Esophagus muscularis mucosa (tissue), 4 donors: ENCODE measurements around the gene ROBO1. TPM values are rescaled to one million over a fixed set of nuclear protein-coding genes. Genes with fewer than 3 reads are reported as not detected.

ENCODE experiments used
- DNase-seq: peaks from one replicate; pipeline ENCODE4 v3.0.0-alpha.2; 2017; ENCODE audit errors: extremely low spot score
- H3K27ac ChIP-seq, 4 donors: fragments of 200-600 bp; sonication (generic); replicated peaks in 1 of 4; 1 replicate in 3 of 4; 2 replicates in 1 of 4; pipeline ENCODE4 v1.5.1; 2016 to 2019; ENCODE audit warnings: mild to moderate bottlenecking in 1 of 4
- H3K27me3 ChIP-seq, 4 donors: fragments of 200-600 bp; sonication (generic); one replicate each; pipeline versions ENCODE4 v1.5.1 to v1.6.0; 2016 to 2019
- H3K36me3 ChIP-seq, 4 donors: fragments of 200-600 bp; sonication (generic); one replicate each; pipeline ENCODE4 v1.5.1; 2016 to 2019
- H3K4me1 ChIP-seq, 4 donors: fragments of 200-600 bp; sonication (generic); one replicate each; pipeline ENCODE4 v1.5.1; 2016 to 2019
- H3K4me3 ChIP-seq, 4 donors: fragments of 200-600 bp; sonication (generic); 1 replicate in 2 of 4; 2 replicates in 2 of 4; pipeline ENCODE4 v1.5.1; 2016 to 2019; ENCODE audit warnings: mild to moderate bottlenecking in 4 of 4, moderate library complexity in 1 of 4
- H3K9me3 ChIP-seq, 4 donors: fragments of 200-600 bp; sonication (generic); 1 replicate in 3 of 4; 2 replicates in 1 of 4; pipeline ENCODE4 v1.5.1; 2016 to 2019
- EP300 ChIP-seq: sonication (generic); formaldehyde crosslinking; IDR thresholded peaks from one replicate; pipeline ENCODE4 v1.6.1; 2017; ENCODE audit warnings: antibody characterized with exemption
- POLR2A ChIP-seq: fragments of 450-650 bp; IDR thresholded peaks from one replicate; pipeline ENCODE4 v1.6.1; 2017; ENCODE audit warnings: antibody characterized with exemption, moderate library complexity, mild to moderate bottlenecking, low read depth
- POLR2AphosphoS5 ChIP-seq, 2 donors: sonication (generic); formaldehyde crosslinking; IDR thresholded peaks; one replicate each; pipeline ENCODE4 v1.6.1; 2017; ENCODE audit warnings: antibody characterized with exemption in 2 of 2
- WGBS: methylation state at CpG from one replicate; pipeline ENCODE4 v1.1.5; 2018; 5-methylcytosine and 5-hydroxymethylcytosine counted together
- intact Hi-C: fragments of 100-400 bp; cut with DNase I; formaldehyde crosslinking; loops from one replicate; pipeline ENCODE4 v1.15.1; 2023
- total RNA-seq, 4 donors: library from RNA; depleted of rRNA; stranded (reverse); fragments of >200 nt; gene quantifications; one replicate each; pipeline versions ENCODE4 v1.1.0 to v1.2.1, GENCODE V29; 2016
- TF ChIP-seq, protein P1 (sequence below), 3 experiments: fragments of 200-600 bp in 2 of 3; fragments of 450-650 bp in 1 of 3; sonication (generic) in 2 of 3; IDR thresholded peaks; one replicate each; pipeline ENCODE4 v1.5.1; 2017 to 2019; ENCODE audit warnings: antibody characterized with exemption in 3 of 3, mild to moderate bottlenecking in 2 of 3, moderate library complexity in 1 of 3

ROBO1 gene
- total RNA-seq, 4 donors from 2014 or later: 9.6 to 14.2 (median 12.6) TPM

DNA sequence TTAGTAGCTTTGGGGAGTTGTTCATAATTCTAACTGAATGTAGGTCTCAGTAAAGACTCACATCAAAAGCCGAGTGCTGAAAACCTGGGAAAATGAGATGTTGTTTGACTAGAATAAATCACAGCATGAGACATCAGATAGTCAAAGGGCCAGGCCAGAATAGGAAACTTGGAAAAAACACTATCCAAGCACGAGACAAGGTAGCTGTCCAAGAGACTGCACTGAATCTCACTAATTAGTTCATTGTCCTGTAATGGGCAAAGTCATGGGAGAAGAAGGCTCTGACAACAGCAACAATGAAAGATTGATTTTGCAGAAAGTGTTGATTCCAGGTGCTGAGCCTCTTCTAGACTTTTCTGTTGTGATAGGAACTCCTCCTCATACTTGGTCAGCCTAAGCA is 314.2 kb downstream of the ROBO1 start:
- TF ChIP-seq EP300: no peak
- H3K36me3 ChIP-seq: no peaks in the 10 kb centered on the region
- H3K27me3 ChIP-seq: no peaks in the 10 kb centered on the region
- intact Hi-C loops: no loop called here
- H3K4me3 ChIP-seq: no peak overlapping the region
- no peaks in the 10 kb centered on the region for H3K9me3 ChIP-seq
- no peak overlapping the region for H3K27ac ChIP-seq
- WGBS: 74% methylated on average over 2 of the region's 2 CpGs
- H3K4me1 ChIP-seq: no peaks in the 10 kb centered on the region
- DNase-seq: no peak

DNA sequence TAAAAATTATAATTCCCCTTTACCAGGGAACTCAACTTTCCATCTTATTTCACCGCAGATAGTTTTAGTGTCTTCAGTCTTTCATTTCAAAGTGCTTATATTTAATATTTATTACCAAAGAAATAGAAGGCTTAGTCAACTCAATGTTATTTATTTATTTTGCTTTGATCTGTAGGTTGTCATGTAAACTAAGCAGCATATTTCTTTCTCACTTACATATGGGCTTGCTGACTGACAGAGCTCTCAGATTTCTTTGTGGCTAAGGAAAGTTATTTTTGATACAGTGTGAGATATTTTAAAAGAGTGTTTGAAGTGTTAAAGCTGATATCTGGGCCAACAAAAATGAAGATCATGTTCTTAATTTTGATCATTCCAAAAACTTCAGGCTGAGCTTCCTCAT is 331.4 kb downstream of the ROBO1 start:
- TF ChIP-seq POLR2AphosphoS5 (IDR thresholded peaks at IDR 0.05) (no peak), POLR2A (no peak), EP300 (no peak)
- TF ChIP-seq, protein P1, sequence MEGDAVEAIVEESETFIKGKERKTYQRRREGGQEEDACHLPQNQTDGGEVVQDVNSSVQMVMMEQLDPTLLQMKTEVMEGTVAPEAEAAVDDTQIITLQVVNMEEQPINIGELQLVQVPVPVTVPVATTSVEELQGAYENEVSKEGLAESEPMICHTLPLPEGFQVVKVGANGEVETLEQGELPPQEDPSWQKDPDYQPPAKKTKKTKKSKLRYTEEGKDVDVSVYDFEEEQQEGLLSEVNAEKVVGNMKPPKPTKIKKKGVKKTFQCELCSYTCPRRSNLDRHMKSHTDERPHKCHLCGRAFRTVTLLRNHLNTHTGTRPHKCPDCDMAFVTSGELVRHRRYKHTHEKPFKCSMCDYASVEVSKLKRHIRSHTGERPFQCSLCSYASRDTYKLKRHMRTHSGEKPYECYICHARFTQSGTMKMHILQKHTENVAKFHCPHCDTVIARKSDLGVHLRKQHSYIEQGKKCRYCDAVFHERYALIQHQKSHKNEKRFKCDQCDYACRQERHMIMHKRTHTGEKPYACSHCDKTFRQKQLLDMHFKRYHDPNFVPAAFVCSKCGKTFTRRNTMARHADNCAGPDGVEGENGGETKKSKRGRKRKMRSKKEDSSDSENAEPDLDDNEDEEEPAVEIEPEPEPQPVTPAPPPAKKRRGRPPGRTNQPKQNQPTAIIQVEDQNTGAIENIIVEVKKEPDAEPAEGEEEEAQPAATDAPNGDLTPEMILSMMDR (IDR thresholded peaks at IDR 0.05): no peak
- no peak for DNase-seq
- Histone ChIP-seq H3K9me3 (no peaks in the 10 kb centered on the region), H3K36me3 (no peaks in the 10 kb centered on the region), H3K4me3 (no peak overlapping the region), H3K27ac (no peak overlapping the region), H3K4me1 (no peaks in the 10 kb centered on the region), H3K27me3 (no peaks in the 10 kb centered on the region)
- 100% methylated on average over 1 of the region's 1 CpG for WGBS
- intact Hi-C loops: no loop called here

DNA sequence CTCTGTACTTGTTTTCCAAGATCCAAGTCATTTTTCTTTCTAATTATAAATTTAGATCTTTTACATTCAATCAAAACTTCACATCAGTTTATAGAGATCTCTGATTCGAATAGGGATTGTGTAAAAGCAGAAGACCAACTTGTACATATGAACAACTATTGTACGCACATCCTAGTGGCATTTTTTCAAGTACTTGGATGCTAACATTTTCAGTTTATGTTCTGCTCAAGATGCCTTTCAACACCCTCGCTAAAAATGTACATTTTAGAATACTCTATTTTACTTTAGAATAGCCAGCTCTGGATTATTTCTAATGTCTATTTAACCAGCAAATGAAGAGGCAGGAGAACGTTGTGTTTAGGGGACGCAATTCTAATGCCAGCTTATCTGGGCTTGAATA is 340.7 kb downstream of the ROBO1 start:
- H3K27me3 ChIP-seq: no peaks in the 10 kb centered on the region
- intact Hi-C loops: no loop called here
- DNase-seq: no peak
- no peaks in the 10 kb centered on the region for H3K36me3 ChIP-seq
- TF ChIP-seq POLR2A: no peak
- no peaks in the 10 kb centered on the region for H3K9me3 ChIP-seq
- 75% methylated on average over 5 of the region's 5 CpGs for WGBS
- no peak overlapping the region for H3K27ac ChIP-seq
- H3K4me1 ChIP-seq: no peaks in the 10 kb centered on the region
- H3K4me3 ChIP-seq: no peak overlapping the region

DNA sequence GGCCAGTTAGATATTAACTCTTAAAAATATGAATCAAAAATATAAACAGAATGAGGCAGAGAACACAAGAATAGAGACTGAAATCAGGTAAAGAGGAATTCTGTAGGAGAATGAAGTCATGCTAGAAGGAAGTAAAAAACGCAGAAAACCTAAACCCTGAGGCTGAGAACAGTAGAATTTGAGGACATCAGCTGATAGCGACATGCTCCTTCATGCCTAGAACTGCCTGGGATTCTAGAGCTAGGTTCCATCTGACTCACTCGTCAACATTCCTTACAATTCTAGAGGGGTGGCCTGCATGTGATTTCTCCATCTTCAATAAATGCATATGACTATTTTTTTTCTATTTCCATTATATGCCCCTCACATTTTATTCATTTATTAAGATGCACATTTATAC is 343.0 kb downstream of the ROBO1 start:
- intact Hi-C loops: no loop called here
- H3K36me3 ChIP-seq: no peaks in the 10 kb centered on the region
- H3K27me3 ChIP-seq: no peaks in the 10 kb centered on the region
- H3K4me3 ChIP-seq: no peak overlapping the region
- H3K9me3 ChIP-seq: no peaks in the 10 kb centered on the region
- TF ChIP-seq POLR2A (no peak), POLR2AphosphoS5 (IDR thresholded peaks at IDR 0.05) (no peak), EP300 (no peak)
- TF ChIP-seq, protein P1 (IDR thresholded peaks at IDR 0.05): no peak
- 92% methylated on average over 3 of the region's 3 CpGs for WGBS
- no peaks in the 10 kb centered on the region for H3K4me1 ChIP-seq
- no peak overlapping the region for H3K27ac ChIP-seq
- DNase-seq: no peak

DNA sequence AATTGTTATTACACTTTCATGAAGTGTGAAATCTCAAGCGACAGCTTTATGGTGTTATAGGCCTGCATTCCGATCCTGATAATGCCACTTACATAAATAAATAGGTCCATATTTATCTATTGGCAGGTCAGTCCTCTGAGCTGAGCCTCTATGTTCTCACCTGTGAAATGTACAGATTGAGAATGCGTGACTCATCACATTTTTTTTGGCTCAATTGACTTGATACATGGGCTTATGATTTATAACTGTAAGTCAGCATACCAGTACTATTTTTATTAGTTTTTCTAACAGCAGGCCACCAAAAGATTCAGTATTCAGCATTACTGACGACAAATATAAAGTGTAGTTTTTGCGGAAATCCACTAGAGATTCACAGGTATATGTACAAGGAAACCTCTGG is 344.4 kb downstream of the ROBO1 start:
- no peaks in the 10 kb centered on the region for H3K4me1 ChIP-seq
- H3K27me3 ChIP-seq: no peaks in the 10 kb centered on the region
- H3K9me3 ChIP-seq: no peaks in the 10 kb centered on the region
- H3K4me3 ChIP-seq: no peak overlapping the region
- TF ChIP-seq POLR2A: no peak
- no peak for TF ChIP-seq POLR2AphosphoS5 (IDR thresholded peaks at IDR 0.05)
- TF ChIP-seq, protein P1 (IDR thresholded peaks at IDR 0.05): no peak
- no peak for TF ChIP-seq EP300
- no peaks in the 10 kb centered on the region for H3K36me3 ChIP-seq
- H3K27ac ChIP-seq: no peak overlapping the region
- DNase-seq: no peak
- WGBS: 83% methylated on average over 5 of the region's 5 CpGs
- intact Hi-C loops: no loop called here

DNA sequence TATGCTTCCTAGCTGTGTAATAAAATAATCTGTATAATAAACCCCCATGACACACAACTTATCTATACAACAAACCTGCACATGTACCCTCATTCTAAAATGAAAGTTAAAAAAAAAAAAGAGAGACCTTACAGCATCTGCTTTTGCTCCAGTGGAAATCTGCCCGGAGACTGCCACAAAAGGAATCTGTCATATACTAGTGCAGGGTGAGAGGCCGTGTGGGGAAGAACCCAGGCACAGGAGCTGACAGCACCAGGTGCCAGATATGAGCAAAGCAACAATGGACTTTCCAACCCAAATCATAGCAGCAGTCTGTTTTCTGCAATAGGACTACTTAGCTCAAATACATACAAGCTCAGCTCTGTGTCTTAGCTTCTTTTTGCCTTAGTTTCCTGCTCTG is 346.5 kb downstream of the ROBO1 start:
- no peaks in the 10 kb centered on the region for H3K9me3 ChIP-seq
- intact Hi-C loops: no loop called here
- H3K27me3 ChIP-seq: no peaks in the 10 kb centered on the region
- no peak overlapping the region for H3K4me3 ChIP-seq
- whole genome bisulfite sequencing: 30% methylated on average over 2 of the region's 2 CpGs
- no peaks in the 10 kb centered on the region for H3K36me3 ChIP-seq
- no peak for DNase-seq
- H3K4me1 ChIP-seq: no peaks in the 10 kb centered on the region
- TF ChIP-seq EP300 (no peak), POLR2A (no peak), POLR2AphosphoS5 (IDR thresholded peaks at IDR 0.05) (no peak)
- TF ChIP-seq, protein P1 (IDR thresholded peaks at IDR 0.05): no peak
- no peak overlapping the region for H3K27ac ChIP-seq
